GM12874 (cell line): ENCODE data around the gene PARD6B.

ENCODE experiments used
- CTCF ChIP-seq: IDR thresholded peaks from 2 replicates; pipeline ENCODE4 v1.5.1; 2011; ENCODE audit warnings: low read depth, mild to moderate bottlenecking, control low read depth, low read length, moderate library complexity; ENCODE audit not compliant: insufficient read depth

Gene PARD6B

GRCh38 chr20:50724112-50724725, 7.2 kb upstream of the PARD6B start:
- TF ChIP-seq CTCF, result no peak

- no peak for TF ChIP-seq CTCF
Measured at GRCh38 chr20:50724851-50725723, 6.3 kb upstream of the PARD6B start.

- TF ChIP-seq CTCF, result no peak
Measured at GRCh38 chr20:50725724-50726005, 5.7 kb upstream of the PARD6B start.

- no peak for TF ChIP-seq CTCF
Measured at GRCh38 chr20:50726955-50727791, 4.2 kb upstream of the PARD6B start.

GRCh38 chr20:50727792-50728485, 3.4 kb upstream of the PARD6B start:
- TF ChIP-seq CTCF, result no peak

GRCh38 chr20:50728486-50728980, 2.8 kb upstream of the PARD6B start:
- no peak for TF ChIP-seq CTCF
